Heart right ventricle (tissue), 16 donors: ENCODE results near the gene FBXL13. TPM values are rescaled to one million over a fixed set of nuclear protein-coding genes. Genes with fewer than 3 reads are reported as not detected.

ENCODE experiments used
- ATAC-seq, 8 donors: fragments of 200-7000 bp; cut with Tn5 transposase; one replicate each; pipeline ENCODE4 v1.9.1; 2020; ENCODE audit warnings: mild to moderate bottlenecking in 8 of 8, moderate library complexity in 8 of 8, moderate number of reproducible peaks in 1 of 8
- DNase-seq, 2 donors: peaks; one replicate each; pipeline ENCODE4 v3.0.0-alpha.2; 2020
- H3K27ac ChIP-seq, 10 donors: fragments of 200-600 bp; sonication (generic) in 2 of 10; one replicate each; pipeline versions ENCODE4 v1.5.0 to v1.8.0; 2020 to 2022; ENCODE audit warnings: mild to moderate bottlenecking in 3 of 10
- H3K27me3 ChIP-seq, 7 donors: fragments of 200-600 bp; one replicate each; pipeline ENCODE4 v1.8.0; 2021 to 2022; ENCODE audit warnings: mild to moderate bottlenecking in 2 of 7
- H3K36me3 ChIP-seq, 9 donors: fragments of 200-600 bp; sonication (generic) in 1 of 9; one replicate each; pipeline versions ENCODE4 v1.5.0 to v1.8.0; 2020 to 2022; ENCODE audit warnings: mild to moderate bottlenecking in 2 of 9
- H3K4me1 ChIP-seq, 9 donors: fragments of 200-600 bp; sonication (generic) in 1 of 9; one replicate each; pipeline versions ENCODE4 v1.5.0 to v1.8.0; 2020 to 2022; ENCODE audit warnings: mild to moderate bottlenecking in 4 of 9
- H3K4me3 ChIP-seq, 10 donors: fragments of 200-600 bp; sonication (generic) in 2 of 10; one replicate each; pipeline versions ENCODE4 v1.5.0 to v1.8.0; 2020 to 2022; ENCODE audit warnings: mild to moderate bottlenecking in 7 of 10, moderate library complexity in 2 of 10
- H3K9me3 ChIP-seq, 11 donors: fragments of 200-600 bp in 10 of 11; sonication (generic) in 2 of 11; one replicate each; pipeline versions ENCODE4 v1.5.0 to v1.8.0; 2013 to 2022; ENCODE audit warnings: mild to moderate bottlenecking in 2 of 11, control low read depth in 1 of 11, moderate library complexity in 1 of 11
- WGBS, 2 donors: extraction: QIAGEN DNeasy Blood & Tissue Kit; methylation state at CpG; one replicate each; pipeline ENCODE4 v1.1.7; 2013; ENCODE audit warnings: inconsistent platforms in 1 of 2; 5-methylcytosine and 5-hydroxymethylcytosine counted together
- intact Hi-C, 10 donors: fragments of 100-400 bp; cut with DNase I; formaldehyde crosslinking; loops; one replicate each; pipeline versions ENCODE4 v1.11.1 to v1.14.2; 2022
- polyA plus RNA-seq, 2 donors: library from polyadenylated mRNA; stranded (reverse); fragments of 200-250 nt; gene quantifications; one replicate each; pipeline ENCODE4 v1.2.3, GENCODE V29; 2013
- total RNA-seq, 10 donors: library from RNA; stranded (reverse); fragmentation: NEBNext Ultra II Directional in 3 of 10; extraction: Animal tissue kit (Norgen Biotek cat#: 25700) in 3 of 10; gene quantifications; one replicate each; pipeline versions ENCODE4 v1.2.1 to v1.2.4, GENCODE V29; 2021 to 2023
- TF ChIP-seq, protein P1 (sequence below), 9 donors: fragments of 200-600 bp; sonication (generic) in 2 of 9; IDR thresholded peaks; one replicate each; pipeline versions ENCODE4 v1.5.0 to v1.8.0; 2021 to 2022; ENCODE audit warnings: antibody characterized with exemption in 9 of 9, mild to moderate bottlenecking in 5 of 9, moderate library complexity in 1 of 9
- donor health status: Arrhythmogenic right ventricular cardiomyopathy.
- donor health status: ischemic (EF 13 %, LVEDD 7.1; RV severe dilation, severe dysfunction).
- donor health status: healthy with polysubstance abuse.
- donor health status: DM: no; HTN: yes; CAD: no.
- donor health status: DM: no; HTN: no; CAD: no.
- donor health status: ischemic (EF 25% LVEDD 6.9; RV normal size, moderate dysfunction).
- donor health status: ischemic (EF 25% LVEDD 5.7; RV mildly dilated, moderate dysfunction).
- donor health status: healthy.
- donor health status: DM: yes; HTN: yes; CAD: no.
- donor health status: Ischemic cardiomyopathy.
- donor health status: ischemic (EF 35%, LVEDD 5.7; RV mildly dilated, moderate dysfunction).
- donor health status: nonischemic (EF 11% LVEDD 7.7; RV severe dilation, severe dysfunction).
- donor health status: DM: yes; HTN: yes; CAD: no.
- donor health status: PGD.
- donor health status: ischemic (EF 29% LVEDD 5.4; RV normal size, mild dysfunction).
- donor health status: nonischemic (EF 23%, LVEDD 6.1; RV moderate dilation, normal function).

Gene FBXL13
- total and polyA plus RNA-seq, 12 donors = 0.12 to 0.87 (median 0.45) TPM; not detected in 1

DNA sequence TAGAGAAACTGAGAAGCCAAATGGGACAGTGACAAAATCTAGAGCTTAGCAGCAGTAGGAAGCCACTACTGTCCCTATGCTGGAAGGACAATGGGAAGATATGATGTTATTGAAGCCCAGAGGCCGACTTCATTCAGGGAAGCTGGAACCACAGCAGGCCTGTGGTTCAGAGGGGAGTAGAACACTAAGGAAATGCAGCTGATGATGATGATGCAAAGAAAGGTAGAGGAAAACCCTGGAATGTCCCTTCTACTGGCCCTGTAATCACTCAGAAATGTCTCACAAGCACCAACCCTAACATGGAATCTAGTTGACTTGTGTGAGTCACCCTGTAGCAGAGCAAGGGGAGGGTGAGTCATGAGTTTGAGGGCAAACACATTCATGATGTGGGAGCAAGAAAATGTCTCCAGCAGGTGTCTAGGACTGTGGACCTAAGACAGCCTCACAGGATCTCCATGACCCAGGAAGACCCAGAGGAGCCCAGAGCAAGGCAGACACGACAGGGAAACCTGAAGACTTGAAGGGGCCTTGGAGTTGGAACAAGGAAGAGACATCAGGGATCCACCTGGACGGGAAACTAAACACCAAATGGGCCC, 198.8 kb downstream of the FBXL13 start:
- TF ChIP-seq, protein P1, sequence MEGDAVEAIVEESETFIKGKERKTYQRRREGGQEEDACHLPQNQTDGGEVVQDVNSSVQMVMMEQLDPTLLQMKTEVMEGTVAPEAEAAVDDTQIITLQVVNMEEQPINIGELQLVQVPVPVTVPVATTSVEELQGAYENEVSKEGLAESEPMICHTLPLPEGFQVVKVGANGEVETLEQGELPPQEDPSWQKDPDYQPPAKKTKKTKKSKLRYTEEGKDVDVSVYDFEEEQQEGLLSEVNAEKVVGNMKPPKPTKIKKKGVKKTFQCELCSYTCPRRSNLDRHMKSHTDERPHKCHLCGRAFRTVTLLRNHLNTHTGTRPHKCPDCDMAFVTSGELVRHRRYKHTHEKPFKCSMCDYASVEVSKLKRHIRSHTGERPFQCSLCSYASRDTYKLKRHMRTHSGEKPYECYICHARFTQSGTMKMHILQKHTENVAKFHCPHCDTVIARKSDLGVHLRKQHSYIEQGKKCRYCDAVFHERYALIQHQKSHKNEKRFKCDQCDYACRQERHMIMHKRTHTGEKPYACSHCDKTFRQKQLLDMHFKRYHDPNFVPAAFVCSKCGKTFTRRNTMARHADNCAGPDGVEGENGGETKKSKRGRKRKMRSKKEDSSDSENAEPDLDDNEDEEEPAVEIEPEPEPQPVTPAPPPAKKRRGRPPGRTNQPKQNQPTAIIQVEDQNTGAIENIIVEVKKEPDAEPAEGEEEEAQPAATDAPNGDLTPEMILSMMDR (IDR thresholded peaks at IDR 0.05) = no peak
- DNase-seq = no peak
- peak in 1 of 8 donors; percentile 66 for ATAC-seq
- Histone ChIP-seq H3K27ac (no peak overlapping the region), H3K27me3 (no peaks in the 10 kb centered on the region), H3K4me3 (no peak overlapping the region), H3K4me1 (peaks cover 0 to 14% (median 0%) of the 10 kb centered on the region in 9 donors), H3K9me3 (no peaks in the 10 kb centered on the region), H3K36me3 (no peaks in the 10 kb centered on the region)
- WGBS, 2 donors = 92 to 95% methylated on average over 3 of the region's 3 CpGs
- intact Hi-C loops = no loop called here

DNA sequence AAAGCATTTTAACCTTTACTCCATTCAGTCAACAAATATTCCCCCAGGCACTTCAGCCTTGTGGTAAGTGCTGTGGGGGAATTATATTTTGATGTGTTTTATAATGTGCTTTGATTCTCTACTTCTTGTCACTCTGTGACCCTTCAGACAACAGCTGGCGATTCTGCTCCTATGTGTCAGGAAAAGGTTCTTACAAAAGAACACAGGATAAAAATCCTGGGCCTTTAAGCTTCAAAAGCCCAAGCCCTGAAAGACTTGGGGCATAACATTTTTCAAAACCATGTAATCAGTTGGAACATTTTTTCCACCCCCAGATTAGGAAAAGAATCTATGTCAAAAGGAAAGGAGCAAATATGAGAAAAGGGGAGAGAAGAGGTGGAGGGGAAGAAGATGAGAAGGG, 199.6 kb downstream of the FBXL13 start:
- Histone ChIP-seq H3K4me3 (no peak overlapping the region), H3K4me1 (peaks cover 0 to 14% (median 0%) of the 10 kb centered on the region in 9 donors), H3K9me3 (no peaks in the 10 kb centered on the region), H3K27ac (no peak overlapping the region), H3K36me3 (no peaks in the 10 kb centered on the region), H3K27me3 (no peaks in the 10 kb centered on the region)
- 85 to 97% methylated on average over 1 of the region's 1 CpG for WGBS, 2 donors
- TF ChIP-seq, protein P1 (IDR thresholded peaks at IDR 0.05) = no peak
- ATAC-seq (no peak), DNase-seq (no peak)
- intact Hi-C loops = no loop called here

DNA sequence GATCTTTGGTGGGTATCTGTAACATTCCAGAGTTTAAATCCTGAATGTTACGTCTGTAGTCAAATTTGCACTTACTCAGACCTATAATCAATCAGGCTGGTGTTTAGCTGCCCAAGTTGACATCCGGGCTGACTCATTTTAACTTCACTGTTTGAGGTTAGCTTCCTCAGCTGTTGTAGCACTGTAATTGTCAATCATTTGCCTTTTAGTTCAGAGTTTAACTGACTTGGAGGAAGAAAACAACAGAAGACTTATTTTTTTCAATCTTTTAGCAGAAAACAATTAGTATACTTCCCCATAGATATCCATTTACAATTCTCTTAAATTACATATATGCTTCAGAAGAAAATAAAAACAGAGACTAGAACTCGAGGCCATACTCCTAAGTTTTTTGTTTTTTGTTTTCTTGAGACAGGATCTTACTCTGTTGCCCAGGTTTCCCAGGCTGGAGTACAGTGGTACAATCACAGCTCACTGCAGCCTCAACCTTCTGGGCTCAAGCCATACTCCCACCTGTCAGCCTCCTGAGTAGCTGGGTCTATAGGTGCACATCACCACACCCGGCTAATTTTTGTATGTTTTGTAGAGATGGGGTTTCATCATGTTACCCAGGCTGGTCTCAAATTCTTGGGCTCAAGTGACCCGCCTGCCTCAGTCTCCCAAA, 200.3 kb downstream of the FBXL13 start:
- no peaks in the 10 kb centered on the region for H3K36me3 ChIP-seq
- DNase-seq (no peak), ATAC-seq (no peak)
- H3K9me3 ChIP-seq = no peaks in the 10 kb centered on the region
- no peak overlapping the region for H3K27ac ChIP-seq
- H3K27me3 ChIP-seq = no peaks in the 10 kb centered on the region
- peaks cover 0 to 14% (median 0%) of the 10 kb centered on the region in 9 donors for H3K4me1 ChIP-seq
- no peak overlapping the region for H3K4me3 ChIP-seq
- 89 to 92% methylated on average over 5 of the region's 5 CpGs for WGBS, 2 donors
- TF ChIP-seq, protein P1 (IDR thresholded peaks at IDR 0.05) = no peak
- intact Hi-C loops = no loop called here

DNA sequence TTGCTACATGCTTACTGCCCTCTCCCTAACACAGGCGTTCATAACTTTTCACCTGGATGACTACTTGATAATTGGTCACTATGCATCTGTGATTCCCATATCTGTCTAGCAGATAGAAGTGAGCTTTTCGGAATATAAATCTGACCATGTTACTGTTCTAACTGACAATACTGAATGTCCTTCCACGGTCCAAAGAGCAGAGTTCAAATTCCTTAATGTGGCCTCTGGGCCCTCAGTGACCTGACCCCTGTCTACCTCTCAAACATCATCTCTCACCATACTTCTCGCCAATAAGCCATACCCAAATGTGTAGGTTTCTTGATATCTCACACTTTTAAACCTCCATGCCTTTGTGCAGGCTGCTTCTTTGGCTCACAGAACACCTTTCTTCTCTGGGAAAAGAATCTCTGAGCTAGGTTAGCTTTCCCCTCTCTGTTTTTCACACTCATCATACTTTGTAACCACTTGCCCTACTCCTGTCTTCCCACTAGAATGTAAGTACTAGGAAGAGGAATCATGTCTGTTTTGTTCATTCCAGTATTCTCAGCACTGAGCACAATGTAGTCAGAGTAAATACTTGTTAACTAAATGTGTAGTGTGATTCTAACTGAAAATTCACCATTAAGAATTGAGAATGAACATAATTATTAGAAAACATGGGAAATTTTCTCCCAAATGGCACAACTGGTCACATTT, 201.0 kb downstream of the FBXL13 start:
- Histone ChIP-seq H3K4me3 (no peak overlapping the region), H3K4me1 (peaks cover 0 to 14% (median 0%) of the 10 kb centered on the region in 9 donors), H3K27ac (peak overlapping the region in 1 of 10 donors; percentile 0), H3K36me3 (no peaks in the 10 kb centered on the region), H3K9me3 (no peaks in the 10 kb centered on the region), H3K27me3 (no peaks in the 10 kb centered on the region)
- DNase-seq = no peak
- WGBS, 2 donors = 90% methylated on average over 4 of the region's 4 CpGs
- TF ChIP-seq, protein P1 (IDR thresholded peaks at IDR 0.05) = no peak
- ATAC-seq = no peak
- intact Hi-C loops = no loop called here
